Mesenchymal stem cell (in vitro differentiated cells and primary cell): ENCODE measurements around the gene ADCY3.

Experiments used
- DNase-seq: peaks from one replicate; pipeline ENCODE4 v3.0.0-alpha.2; 2013
- H2AFZ ChIP-seq: one replicate; pipeline ENCODE4 v1.6.1; 2013; ENCODE audit warnings: low read depth, mild to moderate bottlenecking, control low read depth, inconsistent platforms, low read length, moderate library complexity
- H2AK5ac ChIP-seq: 2 replicates; pipeline ENCODE4 v1.6.1; 2013; ENCODE audit warnings: low read length, moderate library complexity, mild to moderate bottlenecking, inconsistent platforms; ENCODE audit not compliant: severe bottlenecking
- H2BK120ac ChIP-seq: one replicate; pipeline ENCODE4 v1.6.1; 2013; ENCODE audit warnings: low read depth, mild to moderate bottlenecking, inconsistent platforms, low read length, moderate library complexity
- H2BK12ac ChIP-seq, 2 experiments: one replicate each; pipeline ENCODE4 v1.6.1; 2013; ENCODE audit warnings: inconsistent platforms in 2 of 2, low read length in 2 of 2, mild to moderate bottlenecking in 2 of 2, moderate library complexity in 2 of 2, control low read depth in 1 of 2
- H2BK15ac ChIP-seq: one replicate; pipeline ENCODE4 v1.6.1; 2013; ENCODE audit warnings: mild to moderate bottlenecking, low read depth, inconsistent platforms; ENCODE audit not compliant: poor library complexity, severe bottlenecking
- H2BK5ac ChIP-seq: 2 replicates; pipeline ENCODE4 v1.6.1; 2013; ENCODE audit warnings: low read depth, mild to moderate bottlenecking, low read length, control low read depth, inconsistent platforms; ENCODE audit not compliant: poor library complexity, severe bottlenecking
- H3K14ac ChIP-seq, 2 experiments: one replicate each; pipeline ENCODE4 v1.6.1; 2013; ENCODE audit warnings: inconsistent platforms in 2 of 2, low read length in 2 of 2, control low read depth in 1 of 2, mild to moderate bottlenecking in 1 of 2, moderate library complexity in 1 of 2
- H3K18ac ChIP-seq, 2 experiments: one replicate each; pipeline ENCODE4 v1.6.1; 2013; ENCODE audit warnings: inconsistent platforms in 2 of 2, low read length in 2 of 2, control low read depth in 1 of 2, low read depth in 1 of 2, mild to moderate bottlenecking in 1 of 2
- H3K23ac ChIP-seq, 2 experiments: one replicate each; pipeline ENCODE4 v1.6.1; 2013; ENCODE audit warnings: inconsistent platforms in 2 of 2, low read length in 2 of 2, mild to moderate bottlenecking in 2 of 2, moderate library complexity in 2 of 2, control low read depth in 1 of 2
- H3K27ac ChIP-seq: 2 replicates; pipeline ENCODE4 v1.5.1; 2013; ENCODE audit warnings: mild to moderate bottlenecking, moderate library complexity, low read length, control low read depth, inconsistent platforms; ENCODE audit not compliant: poor library complexity, severe bottlenecking
- H3K27me3 ChIP-seq, 2 experiments: 2 replicates each; pipeline versions ENCODE4 v1.6.1 to v1.7.0; 2013; ENCODE audit warnings: low read length in 2 of 2, mild to moderate bottlenecking in 2 of 2, moderate library complexity in 2 of 2, control low read depth in 1 of 2, inconsistent platforms in 1 of 2; ENCODE audit not compliant: control insufficient read depth in 1 of 2, insufficient read depth in 1 of 2
- H3K36me3 ChIP-seq, 2 experiments: 2 replicates each; pipeline versions ENCODE4 v1.6.1 to v1.7.0; 2013; ENCODE audit warnings: low read length in 2 of 2, control low read depth in 1 of 2, inconsistent platforms in 1 of 2, low read depth in 1 of 2, mild to moderate bottlenecking in 1 of 2; ENCODE audit not compliant: insufficient read depth in 2 of 2, control insufficient read depth in 1 of 2
- H3K4ac ChIP-seq, 2 experiments: one replicate each; pipeline ENCODE4 v1.6.1; 2013; ENCODE audit warnings: inconsistent platforms in 2 of 2, low read length in 2 of 2, mild to moderate bottlenecking in 2 of 2, moderate library complexity in 2 of 2, control low read depth in 1 of 2, low read depth in 1 of 2
- H3K4me1 ChIP-seq: 2 replicates; pipeline ENCODE4 v1.6.1; 2013; ENCODE audit warnings: low read depth, low read length, control low read depth; ENCODE audit not compliant: control insufficient read depth, insufficient read depth
- H3K4me2 ChIP-seq: 2 replicates; pipeline ENCODE4 v1.6.1; 2013; ENCODE audit warnings: low read length, mild to moderate bottlenecking, inconsistent platforms; ENCODE audit not compliant: poor library complexity, severe bottlenecking
- H3K4me3 ChIP-seq, 2 experiments: 2 replicates each; pipeline versions ENCODE4 v1.5.1 to v1.7.0; 2013; ENCODE audit warnings: low read length in 2 of 2, mild to moderate bottlenecking in 2 of 2, control low read depth in 1 of 2, low read depth in 1 of 2; ENCODE audit not compliant: insufficient read depth in 1 of 2
- H3K79me1 ChIP-seq: replicated peaks from 2 replicates; pipeline ENCODE4 v1.6.1; 2013; ENCODE audit warnings: mild to moderate bottlenecking, control low read depth, low read length, inconsistent platforms; ENCODE audit not compliant: poor library complexity, severe bottlenecking
- H3K9ac ChIP-seq: 2 replicates; pipeline ENCODE4 v1.7.0; 2013; ENCODE audit warnings: mild to moderate bottlenecking, low read length, moderate library complexity
- H3K9me3 ChIP-seq: 2 replicates; pipeline ENCODE4 v1.7.0; 2013; ENCODE audit warnings: mild to moderate bottlenecking, low read length; ENCODE audit not compliant: control insufficient read depth
- H4K8ac ChIP-seq: one replicate; pipeline ENCODE4 v1.6.1; 2013; ENCODE audit warnings: inconsistent platforms, mild to moderate bottlenecking, low read length, moderate library complexity
- H4K91ac ChIP-seq: one replicate; pipeline ENCODE4 v1.6.1; 2013; ENCODE audit warnings: mild to moderate bottlenecking, low read length, inconsistent platforms
- WGBS: methylation state at CpG from one replicate; pipeline ENCODE4 v1.1.7; 2013; ENCODE audit warnings: mixed read lengths; 5-methylcytosine and 5-hydroxymethylcytosine counted together

The ADCY3 gene

DNA sequence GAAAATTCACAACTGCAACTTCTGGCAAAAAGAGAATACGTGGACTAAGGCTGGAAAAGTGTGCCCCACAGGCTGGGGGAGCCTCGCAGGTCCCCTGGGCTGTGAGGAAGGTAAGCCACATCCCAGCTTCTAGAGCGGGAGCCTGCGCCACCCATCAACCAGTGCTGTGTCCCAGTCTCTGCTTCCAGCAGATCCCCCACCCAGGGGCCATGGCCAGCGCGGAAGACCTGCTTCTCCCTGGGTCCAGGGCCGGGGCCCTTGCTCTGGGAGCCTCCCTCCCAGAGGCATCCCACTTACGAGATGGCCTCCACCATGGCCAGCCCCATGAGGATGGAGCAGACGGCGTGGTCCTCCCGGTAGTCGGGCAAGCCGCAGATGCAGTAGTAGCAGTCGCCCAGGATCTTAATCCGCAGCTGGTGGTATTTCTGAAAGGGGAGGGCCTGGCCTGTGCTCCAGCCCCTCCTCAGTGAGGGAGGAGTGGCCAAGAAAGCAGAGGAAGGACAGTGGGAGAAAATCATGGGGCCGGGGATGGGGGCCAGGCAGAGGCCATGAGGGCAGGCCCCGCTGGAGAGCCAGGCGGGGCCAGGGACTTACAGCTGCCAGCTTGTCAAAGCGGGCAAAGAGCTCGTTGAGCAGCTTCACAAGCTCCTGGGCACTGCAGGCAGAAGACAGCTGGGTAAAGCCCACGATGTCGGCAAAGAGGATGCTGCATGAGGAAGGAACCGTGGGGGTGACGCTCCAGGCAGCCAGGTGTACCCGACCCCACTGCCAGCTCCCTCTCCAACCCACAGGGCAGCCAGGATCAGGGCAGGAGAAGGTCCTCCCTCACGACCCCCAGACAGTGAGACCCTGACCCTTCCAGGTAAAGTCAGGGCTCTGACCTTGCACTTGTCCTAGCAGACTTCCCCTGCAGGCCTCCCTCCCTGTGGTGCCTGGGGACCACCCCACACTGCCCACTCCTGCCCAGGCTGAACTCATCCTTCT lies 78.8 kb downstream of the ADCY3 start:
- Histone ChIP-seq H3K23ac (no peak overlapping the region), H2BK5ac (no peak overlapping the region), H2AFZ (no peak overlapping the region), H2BK12ac (no peak overlapping the region), H3K4me1 (peaks cover 2% of the 10 kb centered on the region), H3K4me2 (no peak overlapping the region), H3K79me1 (no peaks in the 10 kb centered on the region), H2AK5ac (no peak overlapping the region), H3K4ac (no peak overlapping the region), H4K91ac (no peak overlapping the region), H3K9ac (no peak overlapping the region), H3K27me3 (no peaks in the 10 kb centered on the region), H3K4me3 (no peak overlapping the region), H3K27ac (no peak overlapping the region), H3K18ac (no peak overlapping the region), H3K14ac (no peak overlapping the region), H3K36me3 (peaks cover 15 to 46% of the 10 kb centered on the region in 2 experiments), H2BK15ac (no peak overlapping the region), H2BK120ac (no peak overlapping the region), H3K9me3 (no peaks in the 10 kb centered on the region), H4K8ac (no peak overlapping the region)
- 97% methylated on average over 26 of the region's 26 CpGs for WGBS
- no peak for DNase-seq

DNA sequence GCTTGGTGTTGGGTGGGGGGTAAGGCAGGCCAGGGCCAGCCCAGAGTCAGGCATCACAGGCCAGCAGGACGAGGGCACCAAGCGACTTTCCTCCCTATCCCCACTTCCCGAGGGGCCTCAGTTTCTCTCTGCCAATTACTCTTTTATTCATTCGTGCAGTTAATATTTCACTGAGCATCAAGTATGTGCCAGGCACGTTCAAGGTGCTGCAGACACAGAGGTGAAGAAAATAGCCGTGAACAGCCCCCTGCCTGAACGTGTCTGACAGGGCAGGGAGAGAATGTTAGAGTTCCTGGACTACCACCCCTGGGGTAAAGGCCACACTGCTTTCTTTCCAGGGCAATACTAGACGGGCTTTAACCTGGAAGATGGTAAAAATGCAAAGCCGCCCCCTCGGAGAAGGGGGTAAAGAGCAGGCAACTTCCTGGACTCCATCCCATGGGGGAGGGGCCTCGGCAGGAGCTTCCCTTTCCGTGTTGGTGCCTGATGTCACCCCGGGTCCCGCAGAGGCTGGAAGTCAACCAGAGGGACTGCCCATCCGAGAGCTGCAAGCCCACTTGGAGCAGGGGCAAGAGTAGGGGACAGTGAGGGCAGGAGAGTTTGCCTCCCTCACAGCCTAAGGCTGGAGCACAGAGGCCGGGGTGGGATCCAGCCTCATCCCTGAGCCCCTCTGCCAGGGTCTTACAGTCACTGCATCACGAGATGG lies 79.7 kb downstream of the ADCY3 start:
- Histone ChIP-seq H3K23ac (no peak overlapping the region), H2BK120ac (no peak overlapping the region), H4K91ac (no peak overlapping the region), H3K36me3 (peaks cover 19 to 51% of the 10 kb centered on the region in 2 experiments), H3K9me3 (no peaks in the 10 kb centered on the region), H3K79me1 (no peaks in the 10 kb centered on the region), H2BK15ac (no peak overlapping the region), H2BK5ac (no peak overlapping the region), H3K14ac (no peak overlapping the region), H3K18ac (no peak overlapping the region), H3K4me3 (no peak overlapping the region), H2AK5ac (no peak overlapping the region), H3K4ac (no peak overlapping the region), H3K27me3 (no peaks in the 10 kb centered on the region), H3K4me2 (no peak overlapping the region), H3K27ac (no peak overlapping the region), H3K9ac (no peak overlapping the region), H2AFZ (no peak overlapping the region), H2BK12ac (no peak overlapping the region), H3K4me1 (peaks cover 2% of the 10 kb centered on the region), H4K8ac (no peak overlapping the region)
- DNase-seq = no peak
- 84% methylated on average over 17 of the region's 17 CpGs for WGBS

DNA sequence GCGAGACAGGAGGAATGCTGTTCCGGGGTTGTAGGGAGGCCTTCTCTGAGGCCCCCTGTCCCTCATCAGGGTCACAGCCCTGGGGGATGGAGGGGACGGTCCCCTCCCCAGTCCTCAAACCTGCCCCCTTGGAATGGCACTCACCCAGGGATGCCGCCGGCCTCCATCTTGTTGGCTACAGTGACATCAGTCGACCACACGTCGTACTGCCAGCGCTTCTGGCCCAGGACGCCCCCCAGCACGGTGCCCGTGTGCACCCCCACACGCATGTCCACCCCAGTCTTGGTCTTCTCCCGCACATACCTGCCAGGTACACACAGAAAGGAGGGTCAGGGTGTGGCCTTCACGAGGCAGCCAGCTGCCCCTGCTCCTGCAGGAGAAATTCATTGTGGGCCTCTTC lies 80.3 kb downstream of the ADCY3 start:
- no peak overlapping the region for H2BK15ac ChIP-seq
- no peak overlapping the region for H3K4me3 ChIP-seq
- H2BK120ac ChIP-seq = no peak overlapping the region
- no peaks in the 10 kb centered on the region for H3K79me1 ChIP-seq
- H3K4ac ChIP-seq = no peak overlapping the region
- WGBS = 97% methylated on average over 15 of the region's 15 CpGs
- no peak overlapping the region for H2BK5ac ChIP-seq
- H3K14ac ChIP-seq = no peak overlapping the region
- no peak overlapping the region for H3K4me2 ChIP-seq
- H4K91ac ChIP-seq = no peak overlapping the region
- no peak overlapping the region for H4K8ac ChIP-seq
- H2AFZ ChIP-seq = no peak overlapping the region
- no peak overlapping the region for H2BK12ac ChIP-seq
- H3K27ac ChIP-seq = no peak overlapping the region
- no peaks in the 10 kb centered on the region for H3K9me3 ChIP-seq
- H2AK5ac ChIP-seq = no peak overlapping the region
- H3K27me3 ChIP-seq = no peaks in the 10 kb centered on the region
- peaks cover 2% of the 10 kb centered on the region for H3K4me1 ChIP-seq
- no peak overlapping the region for H3K18ac ChIP-seq
- H3K36me3 ChIP-seq = peaks cover 20 to 55% of the 10 kb centered on the region in 2 experiments
- no peak overlapping the region for H3K23ac ChIP-seq
- no peak overlapping the region for H3K9ac ChIP-seq
- DNase-seq = no peak

DNA sequence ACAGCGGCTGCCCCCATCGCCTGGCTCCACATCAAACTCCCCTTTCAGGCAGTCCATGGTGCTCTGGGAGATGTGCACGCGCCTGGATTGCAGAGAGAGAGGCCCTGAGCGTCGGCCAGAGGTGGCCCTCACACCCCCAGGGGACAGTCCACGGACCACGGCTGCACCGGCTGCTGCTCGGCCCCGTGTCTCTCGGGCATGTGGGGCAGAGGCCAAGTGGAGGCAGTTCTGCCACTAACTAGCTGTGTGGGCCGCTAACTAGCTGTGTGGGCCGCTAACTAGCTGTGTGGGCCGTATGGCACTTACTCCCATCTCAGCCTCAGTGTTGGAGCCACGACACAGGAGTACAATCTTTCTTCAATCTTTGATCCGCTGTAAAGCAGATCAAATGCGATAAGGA lies 81.5 kb downstream of the ADCY3 start:
- Histone ChIP-seq H3K4me2 (no peak overlapping the region), H3K4me3 (no peak overlapping the region), H3K14ac (no peak overlapping the region), H2BK120ac (no peak overlapping the region), H3K27me3 (no peaks in the 10 kb centered on the region), H3K9me3 (no peaks in the 10 kb centered on the region), H4K8ac (no peak overlapping the region), H2AK5ac (no peak overlapping the region), H3K36me3 (peaks cover 30 to 63% of the 10 kb centered on the region in 2 experiments), H2BK15ac (no peak overlapping the region), H2AFZ (no peak overlapping the region), H4K91ac (no peak overlapping the region), H3K4ac (no peak overlapping the region), H2BK12ac (no peak overlapping the region), H3K9ac (no peak overlapping the region), H3K79me1 (no peaks in the 10 kb centered on the region), H3K23ac (no peak overlapping the region), H2BK5ac (no peak overlapping the region), H3K27ac (no peak overlapping the region), H3K18ac (no peak overlapping the region), H3K4me1 (peaks cover 6% of the 10 kb centered on the region)
- WGBS = 98% methylated on average over 18 of the region's 18 CpGs
- DNase-seq = no peak
